CD14-positive monocyte (primary cell): Measurements from ENCODE around the gene C2orf76. TPM values are rescaled to one million over a fixed set of nuclear protein-coding genes. Genes with fewer than 3 reads are reported as not detected.

Experiments used
- DNase-seq, 3 donors: peaks; one replicate each; pipeline ENCODE4 v3.0.0-alpha.2; 2011 to 2022
- H2AFZ ChIP-seq: 2 replicates; pipeline ENCODE4 v1.6.0; 2012; ENCODE audit warnings: mild to moderate bottlenecking, low read depth, low read length, inconsistent platforms; ENCODE audit not compliant: insufficient read depth, poor library complexity, severe bottlenecking
- H3K27ac ChIP-seq, 2 donors: 1 replicate in 1 of 2; 2 replicates in 1 of 2; pipeline ENCODE4 v1.5.1; 2012 to 2013; ENCODE audit warnings: low read length in 2 of 2, control low read depth in 1 of 2, inconsistent platforms in 1 of 2, low read depth in 1 of 2, mild to moderate bottlenecking in 1 of 2
- H3K27me3 ChIP-seq, 2 donors: one replicate each; pipeline versions ENCODE4 v1.6.0 to v1.6.1; 2011 to 2013; ENCODE audit warnings: low read length in 2 of 2; ENCODE audit not compliant: control insufficient read depth in 2 of 2, insufficient read depth in 2 of 2
- H3K36me3 ChIP-seq, 2 donors: replicated peaks in 1 of 2; 1 replicate in 1 of 2; 2 replicates in 1 of 2; pipeline versions ENCODE4 v1.5.1 to v1.6.1; 2012 to 2013; ENCODE audit warnings: low read length in 2 of 2, control low read depth in 1 of 2, inconsistent platforms in 1 of 2, mild to moderate bottlenecking in 1 of 2; ENCODE audit not compliant: insufficient read depth in 2 of 2, control insufficient read depth in 1 of 2
- H3K4me1 ChIP-seq, 2 donors: 1 replicate in 1 of 2; 2 replicates in 1 of 2; pipeline versions ENCODE4 v1.5.1 to v1.6.1; 2012 to 2013; ENCODE audit warnings: low read length in 2 of 2, control low read depth in 1 of 2, inconsistent platforms in 1 of 2, mild to moderate bottlenecking in 1 of 2, moderate library complexity in 1 of 2; ENCODE audit not compliant: insufficient read depth in 2 of 2, control insufficient read depth in 1 of 2
- H3K4me2 ChIP-seq: replicated peaks from 2 replicates; pipeline ENCODE3; 2012; ENCODE audit warnings: low read length, moderate library complexity, mild to moderate bottlenecking; ENCODE audit not compliant: poor library complexity, severe bottlenecking; ENCODE audit errors: extremely low read depth
- H3K4me3 ChIP-seq, 3 experiments: fragments of 200-600 bp in 1 of 3; sonication (generic) in 1 of 3; replicated peaks in 1 of 3; 1 replicate in 2 of 3; 2 replicates in 1 of 3; pipeline ENCODE4 v1.5.1; 2011 to 2013; ENCODE audit warnings: low read length in 3 of 3, mild to moderate bottlenecking in 3 of 3, control low read depth in 2 of 3, low read depth in 2 of 3, inconsistent platforms in 1 of 3, moderate library complexity in 1 of 3
- H3K79me2 ChIP-seq: 2 replicates; pipeline ENCODE4 v1.6.0; 2012; ENCODE audit warnings: mild to moderate bottlenecking, control low read depth, inconsistent platforms, low read length, moderate library complexity; ENCODE audit not compliant: insufficient read depth
- H3K9ac ChIP-seq: 2 replicates; pipeline ENCODE4 v1.6.0; 2017; ENCODE audit warnings: low read length, mild to moderate bottlenecking; ENCODE audit not compliant: insufficient read depth, poor library complexity, severe bottlenecking
- H3K9me3 ChIP-seq, 2 donors: replicated peaks in 1 of 2; 1 replicate in 1 of 2; 2 replicates in 1 of 2; pipeline versions ENCODE4 v1.5.1 to v1.6.1; 2012 to 2013; ENCODE audit warnings: low read length in 2 of 2, control low read depth in 1 of 2; ENCODE audit not compliant: control insufficient read depth in 1 of 2, insufficient read depth in 1 of 2
- H4K20me1 ChIP-seq: 2 replicates; pipeline ENCODE4 v1.6.0; 2012; ENCODE audit warnings: mild to moderate bottlenecking, low read length, control low read depth, moderate library complexity; ENCODE audit not compliant: insufficient read depth
- H3K27ac Mint-ChIP-seq, 7 donors: one replicate each; pipeline ENCODE4 v1.8.0; 2020; ENCODE audit warnings: mild to moderate bottlenecking in 7 of 7, mixed read lengths in 7 of 7, moderate library complexity in 6 of 7, inconsistent platforms in 2 of 7
- H3K27me3 Mint-ChIP-seq, 3 donors: one replicate each; pipeline ENCODE4 v1.8.0; 2021 to 2022; ENCODE audit warnings: low read depth in 3 of 3, mild to moderate bottlenecking in 3 of 3, mixed read lengths in 3 of 3, moderate library complexity in 3 of 3, inconsistent platforms in 1 of 3
- H3K36me3 Mint-ChIP-seq, 2 donors: one replicate each; pipeline ENCODE4 v1.8.0; 2020; ENCODE audit warnings: mixed read lengths in 2 of 2, inconsistent platforms in 1 of 2, mild to moderate bottlenecking in 1 of 2
- H3K4me1 Mint-ChIP-seq: one replicate; pipeline ENCODE4 v1.8.0; 2020; ENCODE audit warnings: mild to moderate bottlenecking, mixed read lengths
- H3K4me3 Mint-ChIP-seq, 2 donors: one replicate each; pipeline ENCODE4 v1.8.0; 2020; ENCODE audit warnings: mild to moderate bottlenecking in 2 of 2, mixed read lengths in 2 of 2, moderate library complexity in 1 of 2
- H3K9me3 Mint-ChIP-seq, 7 donors: one replicate each; pipeline ENCODE4 v1.8.0; 2020 to 2022; ENCODE audit warnings: mixed read lengths in 7 of 7, mild to moderate bottlenecking in 6 of 7, moderate library complexity in 6 of 7, inconsistent platforms in 2 of 7
- CTCF ChIP-seq: fragments of 200-600 bp; IDR thresholded peaks from one replicate; pipeline ENCODE4 v1.8.0; 2022; ENCODE audit warnings: antibody characterized with exemption, mild to moderate bottlenecking
- WGBS: methylation state at CpG from one replicate; pipeline ENCODE4 v1.1.5; 2013; ENCODE audit warnings: missing lambda C conversion rate; ENCODE audit not compliant: insufficient coverage; 5-methylcytosine and 5-hydroxymethylcytosine counted together
- intact Hi-C, 2 donors: fragments of 100-400 bp; cut with micrococcal nuclease; formaldehyde crosslinking; loops; one replicate each; pipeline versions ENCODE4 v1.15.0 to v1.15.1; 2023
- polyA plus RNA-seq, 3 donors: library from polyadenylated mRNA; depleted of rRNA in 1 of 3; unstranded in 2 of 3; stranded (reverse) in 1 of 3; fragments of 300-500 nt in 2 of 3; fragments of >200 nt in 1 of 3; fragmentation: Illumina TruSeq in 2 of 3; gene quantifications; 1 replicate in 2 of 3; 2 replicates in 1 of 3; pipeline ENCODE4 v1.2.3, GENCODE V29; 2012 to 2021

C2orf76 gene
- polyA plus RNA-seq, 3 donors = 9.7 to 32.5 (median 31.0) TPM

- H3K27ac Mint-ChIP-seq = no peak overlapping the region
- no peak overlapping the region for H3K4me3 Mint-ChIP-seq
- Histone ChIP-seq H3K4me1 (no peaks in the 10 kb centered on the region), H3K4me2 (no peak overlapping the region), H3K9me3 (no peaks in the 10 kb centered on the region), H2AFZ (no peak overlapping the region), H3K27me3 (no peaks in the 10 kb centered on the region), H3K36me3 (peaks cover 17 to 71% of the 10 kb centered on the region in 2 donors), H3K27ac (no peak overlapping the region), H3K9ac (no peak overlapping the region), H4K20me1 (no peaks in the 10 kb centered on the region), H3K79me2 (no peaks in the 10 kb centered on the region), H3K4me3 (no peak overlapping the region)
- H3K9me3 Mint-ChIP-seq = peaks cover 0 to 2% (median 0%) of the 10 kb centered on the region in 7 donors
- peaks cover 40 to 43% of the 10 kb centered on the region in 2 donors for H3K36me3 Mint-ChIP-seq
- no peak for TF ChIP-seq CTCF
- peaks cover 0 to 4% (median 0%) of the 10 kb centered on the region in 3 donors for H3K27me3 Mint-ChIP-seq
- intact Hi-C loops = no loop called here
- H3K4me1 Mint-ChIP-seq = no peaks in the 10 kb centered on the region
- WGBS = 82% methylated on average over 9 of the region's 12 CpGs
- DNase-seq = no peak
Measured at GRCh38 chr2:119255760-119256581, 110.7 kb downstream of the C2orf76 start.

- Histone ChIP-seq H3K4me1 (no peaks in the 10 kb centered on the region), H4K20me1 (no peaks in the 10 kb centered on the region), H3K27me3 (no peaks in the 10 kb centered on the region), H3K4me3 (no peak overlapping the region), H3K27ac (no peak overlapping the region), H3K9ac (no peak overlapping the region), H3K4me2 (no peak overlapping the region), H3K9me3 (no peaks in the 10 kb centered on the region), H3K79me2 (no peaks in the 10 kb centered on the region), H2AFZ (no peak overlapping the region), H3K36me3 (peaks cover 20 to 84% of the 10 kb centered on the region in 2 donors)
- WGBS = 94% methylated on average over 9 of the region's 10 CpGs
- Mint-ChIP-seq H3K27ac (peak overlapping the region in 2 of 7 donors; percentile 33 to 64), H3K27me3 (peaks cover 0 to 4% (median 0%) of the 10 kb centered on the region in 3 donors), H3K36me3 (peaks cover 46% of the 10 kb centered on the region in 2 donors), H3K4me3 (no peak overlapping the region), H3K4me1 (no peaks in the 10 kb centered on the region), H3K9me3 (peaks cover 0 to 2% (median 0%) of the 10 kb centered on the region in 7 donors)
- TF ChIP-seq CTCF = no peak
- DNase-seq = no peak
- intact Hi-C loops = no loop called here
Measured at GRCh38 chr2:119254601-119255080, 112.0 kb downstream of the C2orf76 start.
